Lung (tissue), 11 donors: ENCODE measurements around the gene LOC128125822.

Experiments
- ATAC-seq: fragments of 200-7000 bp; cut with Tn5 transposase; one replicate; pipeline ENCODE4 v1.9.1; 2020; ENCODE audit warnings: moderate number of reproducible peaks; ENCODE audit not compliant: insufficient read depth, low FRiP score
- DNase-seq, 3 donors: peaks; one replicate each; pipeline ENCODE4 v3.0.0-alpha.2; 2013 to 2017
- H3K27ac ChIP-seq, 2 donors: one replicate each; pipeline ENCODE4 v1.5.1; 2013; ENCODE audit warnings: mild to moderate bottlenecking in 2 of 2, moderate library complexity in 2 of 2, control low read depth in 1 of 2, inconsistent platforms in 1 of 2, low read depth in 1 of 2, low read length in 1 of 2
- H3K27me3 ChIP-seq, 3 donors: one replicate each; pipeline ENCODE4 v1.5.1; 2013; ENCODE audit warnings: low read length in 2 of 3; ENCODE audit not compliant: control insufficient read depth in 3 of 3, insufficient read depth in 3 of 3
- H3K36me3 ChIP-seq, 4 donors: one replicate each; pipeline ENCODE4 v1.5.1; 2013; ENCODE audit warnings: low read length in 4 of 4, mild to moderate bottlenecking in 1 of 4, moderate library complexity in 1 of 4; ENCODE audit not compliant: control insufficient read depth in 4 of 4, insufficient read depth in 4 of 4
- H3K4me1 ChIP-seq, 5 donors: one replicate each; pipeline ENCODE4 v1.5.1; 2013; ENCODE audit warnings: low read length in 5 of 5, mild to moderate bottlenecking in 2 of 5, moderate library complexity in 1 of 5; ENCODE audit not compliant: control insufficient read depth in 5 of 5, insufficient read depth in 5 of 5
- H3K4me3 ChIP-seq: one replicate; pipeline ENCODE4 v1.5.1; 2013; ENCODE audit warnings: mild to moderate bottlenecking, control low read depth, moderate library complexity
- H3K9ac ChIP-seq, 2 donors: one replicate each; pipeline ENCODE4 v1.5.1; 2013; ENCODE audit warnings: low read length in 2 of 2, control low read depth in 1 of 2; ENCODE audit not compliant: insufficient read depth in 1 of 2
- H3K9me3 ChIP-seq, 4 donors: one replicate each; pipeline ENCODE4 v1.5.1; 2013; ENCODE audit warnings: low read length in 3 of 4, mild to moderate bottlenecking in 1 of 4, moderate library complexity in 1 of 4; ENCODE audit not compliant: control insufficient read depth in 4 of 4, insufficient read depth in 3 of 4
- CTCF ChIP-seq: IDR thresholded peaks from 2 replicates; pipeline ENCODE4 v1.5.1; 2012; ENCODE audit warnings: mild to moderate bottlenecking; ENCODE audit errors: control extremely low read depth, extremely low read depth
- WGBS, 2 donors: extraction: QIAGEN DNeasy Blood & Tissue Kit; methylation state at CpG; one replicate each; pipeline ENCODE4 v1.1.7; 2013; 5-methylcytosine and 5-hydroxymethylcytosine counted together
- donor health status: control.
- donor health status: control.
- donor health status: Bipolar disorder and iron deficiency.
- donor health status: healthy.
- donor health status: DM: yes; HTN: yes; CAD: no.

Gene LOC128125822

GRCh38 chr6:63553208-63553607 is 19.1 kb upstream of the LOC128125822 start:
- Histone ChIP-seq H3K4me3 (no peak overlapping the region), H3K9ac (no peak overlapping the region), H3K9me3 (no peaks in the 10 kb centered on the region), H3K4me1 (peaks cover 0 to 2% (median 0%) of the 10 kb centered on the region in 5 donors), H3K27me3 (no peaks in the 10 kb centered on the region), H3K36me3 (no peaks in the 10 kb centered on the region), H3K27ac (no peak overlapping the region)
- ATAC-seq (no peak), DNase-seq (no peak)
- WGBS, 2 donors: 71 to 76% methylated on average over 3 of the region's 3 CpGs
- TF ChIP-seq CTCF: no peak

- H3K9me3 ChIP-seq: no peaks in the 10 kb centered on the region
- H3K4me3 ChIP-seq: no peak overlapping the region
- no peaks in the 10 kb centered on the region for H3K36me3 ChIP-seq
- DNase-seq (no peak), ATAC-seq (no peak)
- WGBS, 2 donors: 64 to 76% methylated on average over 1 of the region's 1 CpG
- H3K4me1 ChIP-seq: peaks cover 0 to 2% (median 0%) of the 10 kb centered on the region in 5 donors
- H3K27me3 ChIP-seq: no peaks in the 10 kb centered on the region
- no peak overlapping the region for H3K27ac ChIP-seq
- no peak for TF ChIP-seq CTCF
- no peak overlapping the region for H3K9ac ChIP-seq
These were observed 18.4 kb upstream of the LOC128125822 start for GRCh38 chr6:63553900-63554299.

- peaks cover 0 to 2% (median 0%) of the 10 kb centered on the region in 5 donors for H3K4me1 ChIP-seq
- H3K9ac ChIP-seq: no peak overlapping the region
- H3K36me3 ChIP-seq: no peaks in the 10 kb centered on the region
- H3K4me3 ChIP-seq: no peak overlapping the region
- ATAC-seq: no peak
- WGBS, 2 donors: 93 to 97% methylated on average over 1 of the region's 1 CpG
- no peaks in the 10 kb centered on the region for H3K9me3 ChIP-seq
- DNase-seq: no peak
- no peak overlapping the region for H3K27ac ChIP-seq
- no peak for TF ChIP-seq CTCF
- no peaks in the 10 kb centered on the region for H3K27me3 ChIP-seq
These were observed 17.5 kb upstream of the LOC128125822 start for GRCh38 chr6:63554782-63555181.

- DNase-seq: no peak
- no peak overlapping the region for H3K27ac ChIP-seq
- no peaks in the 10 kb centered on the region for H3K36me3 ChIP-seq
- no peak for ATAC-seq
- no peaks in the 10 kb centered on the region for H3K27me3 ChIP-seq
- H3K4me1 ChIP-seq: peaks cover 0 to 2% (median 0%) of the 10 kb centered on the region in 5 donors
- WGBS, 2 donors: 91 to 93% methylated on average over 4 of the region's 4 CpGs
- TF ChIP-seq CTCF: no peak
- no peak overlapping the region for H3K9ac ChIP-seq
- H3K9me3 ChIP-seq: no peaks in the 10 kb centered on the region
- H3K4me3 ChIP-seq: no peak overlapping the region
These were observed 15.9 kb upstream of the LOC128125822 start for GRCh38 chr6:63556369-63556768.
